Stimulated activated CD8-positive, alpha-beta memory T cell treated with anti-CD3 and anti-CD28 coated beads, Interleukin-12 subunit alpha, Interleukin-12 subunit beta, amount 100 ng/mL, for 1 hour (primary cell): Measurements from ENCODE around the gene ABCC4.

Source experiments
- DNase-seq: peaks from one replicate; pipeline ENCODE4 v3.0.0-alpha.2; 2020; ENCODE audit warnings: low read depth

The ABCC4 gene

DNA sequence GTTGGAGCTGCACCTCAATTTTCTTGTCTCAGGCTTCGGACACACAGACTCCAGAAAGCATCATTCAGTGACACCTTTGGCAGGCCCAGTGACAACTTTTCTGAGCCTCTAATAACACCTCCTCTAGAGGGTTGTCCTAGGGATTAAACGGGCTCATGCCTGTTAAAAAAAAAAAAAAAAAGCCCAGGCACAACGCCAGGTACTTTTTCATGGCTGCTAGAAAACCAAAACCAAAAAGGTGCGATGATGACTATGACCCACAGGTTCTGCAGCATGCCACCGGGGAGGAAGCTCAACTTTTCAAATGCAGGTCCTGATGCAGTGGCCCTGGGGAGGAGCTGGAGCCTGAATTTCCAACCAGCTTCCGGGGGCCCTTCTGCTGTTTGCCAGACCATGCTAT, 184.2 kb downstream of the ABCC4 start:
- DNase-seq = no peak

DNA sequence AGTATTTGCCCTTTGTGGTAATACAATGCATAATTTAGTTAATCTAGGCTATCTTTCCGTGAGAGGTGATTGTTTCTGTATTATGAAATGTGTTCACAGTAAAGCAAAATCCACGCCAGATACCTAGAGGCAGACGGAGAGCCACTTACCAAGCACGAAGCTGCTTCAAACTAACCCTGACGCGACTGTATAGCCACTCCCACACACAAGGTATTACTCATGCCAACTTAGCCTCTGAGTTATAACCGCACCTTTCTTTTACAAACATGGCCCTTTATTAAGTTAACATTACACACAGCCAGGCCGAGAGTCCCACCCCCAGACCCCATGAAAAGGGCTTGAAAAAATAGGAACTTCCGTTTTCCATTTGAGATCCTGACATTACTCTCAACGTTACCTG, 185.7 kb downstream of the ABCC4 start:
- no peak for DNase-seq

DNA sequence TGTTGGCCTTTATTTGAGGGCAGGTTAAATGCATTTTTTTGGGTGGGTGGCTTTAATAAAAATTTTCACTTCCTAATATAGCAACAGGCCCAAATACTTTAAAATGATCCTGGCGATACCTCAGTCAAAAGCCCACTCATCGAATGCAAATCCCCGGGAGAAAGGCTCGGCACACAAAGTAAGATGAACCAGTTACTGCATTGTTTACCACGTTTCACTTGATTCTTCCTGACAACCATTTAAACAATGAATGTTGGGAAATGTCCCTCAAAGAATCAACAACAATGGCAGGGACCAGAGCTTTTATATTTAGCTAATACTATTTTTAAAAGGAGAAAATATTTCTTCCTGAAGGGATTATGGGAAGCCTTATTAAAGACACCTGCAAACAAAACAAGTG, 187.7 kb downstream of the ABCC4 start:
- no peak for DNase-seq

DNA sequence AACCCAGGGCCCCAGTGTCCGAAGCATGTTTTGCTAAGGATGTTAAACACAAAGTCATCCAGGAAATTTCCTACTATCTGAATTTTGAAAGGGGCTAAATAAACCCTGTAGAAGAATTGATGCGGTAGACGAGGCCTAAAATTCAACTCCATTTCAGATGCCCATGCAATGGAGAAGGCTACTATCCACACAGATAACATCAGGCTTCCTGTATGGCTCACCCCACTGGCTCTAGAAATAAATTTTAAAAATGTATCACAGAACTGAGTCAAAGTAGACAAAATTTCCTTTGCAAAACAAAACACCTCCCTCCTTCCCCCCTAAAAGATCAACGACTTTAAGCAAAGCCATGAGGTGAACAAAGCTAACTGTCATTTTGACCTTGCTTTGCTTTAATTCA, 188.4 kb downstream of the ABCC4 start:
- DNase-seq = no peak

DNA sequence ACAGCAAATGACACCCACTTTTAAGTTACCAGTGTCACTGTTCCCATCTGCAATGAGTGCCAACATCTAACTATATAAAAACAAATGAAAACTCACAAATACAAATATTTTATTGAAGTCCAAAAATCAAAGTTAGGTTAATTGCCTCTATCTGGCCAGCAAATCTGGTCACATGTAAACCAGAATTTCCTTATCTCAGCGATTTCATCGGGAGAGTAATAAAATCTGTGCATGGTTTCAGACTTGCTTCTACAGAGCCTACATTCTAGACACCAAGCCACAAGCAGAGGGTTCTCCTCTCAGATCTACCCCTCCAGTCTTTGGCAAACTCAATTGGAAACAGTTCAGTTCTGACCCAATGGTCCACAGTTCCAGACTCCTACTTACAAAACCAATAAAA, 189.6 kb downstream of the ABCC4 start:
- DNase-seq = no peak

DNA sequence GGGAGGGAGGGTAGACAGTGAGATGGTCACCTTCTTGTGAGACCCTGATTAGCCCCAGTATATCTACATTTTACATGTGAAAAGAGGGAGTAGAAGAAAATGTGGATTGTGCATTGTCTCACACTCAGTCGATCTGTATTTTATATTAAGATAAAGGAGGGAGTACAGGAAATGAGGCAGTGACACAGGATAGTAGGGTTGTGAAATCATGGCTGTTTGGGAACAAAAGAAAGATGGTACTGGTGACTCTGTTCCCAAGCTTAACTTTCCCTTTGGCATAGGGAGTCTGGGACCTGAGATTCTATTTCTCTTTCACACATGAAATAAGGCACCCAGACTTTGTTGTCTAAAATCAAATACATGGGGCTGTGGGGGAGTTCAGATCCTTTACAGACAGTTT, 194.7 kb downstream of the ABCC4 start:
- DNase-seq = no peak

DNA sequence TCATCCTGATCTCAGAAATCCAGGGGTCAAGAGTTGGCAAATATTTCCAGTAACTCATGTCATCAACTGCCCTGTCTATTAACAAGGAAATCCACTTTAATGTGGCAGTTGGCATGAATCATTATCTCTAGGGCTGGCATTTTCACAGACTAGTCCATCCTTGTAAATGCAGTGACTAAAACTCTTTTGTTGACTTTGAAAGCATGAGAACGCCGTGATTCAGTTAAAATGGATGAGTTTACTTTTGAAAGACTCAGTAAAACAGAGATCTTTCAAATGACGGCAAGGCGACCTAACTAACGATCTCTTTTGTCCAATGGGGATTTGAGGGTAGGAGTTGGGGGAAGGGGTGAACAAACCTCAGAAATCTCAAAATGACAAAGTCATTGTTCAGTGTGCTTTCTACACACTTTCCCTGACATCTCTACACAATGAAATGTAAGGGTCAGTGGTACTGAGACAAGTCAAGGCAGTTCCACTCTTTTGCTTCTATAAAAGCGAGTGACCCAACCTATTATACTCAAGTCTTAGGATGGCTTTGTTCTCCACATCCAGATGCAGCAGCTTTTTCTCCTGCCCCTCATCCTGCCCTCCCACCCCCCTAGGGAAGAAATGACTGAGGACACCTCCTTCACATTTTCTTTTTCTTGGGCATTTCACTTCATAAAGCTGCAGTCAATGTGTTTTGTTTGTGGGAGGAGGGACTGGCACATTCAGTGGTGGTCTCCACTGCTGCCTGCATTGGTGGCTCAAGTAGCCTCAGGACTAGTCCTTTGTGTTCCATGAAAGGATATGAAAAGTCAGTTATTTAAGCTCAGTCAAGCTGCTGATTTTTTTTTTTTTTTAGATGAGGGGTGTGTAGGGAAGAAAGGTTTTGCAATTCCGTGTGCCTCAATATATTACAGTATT, 200.5 kb downstream of the ABCC4 start:
- no peak for DNase-seq

DNA sequence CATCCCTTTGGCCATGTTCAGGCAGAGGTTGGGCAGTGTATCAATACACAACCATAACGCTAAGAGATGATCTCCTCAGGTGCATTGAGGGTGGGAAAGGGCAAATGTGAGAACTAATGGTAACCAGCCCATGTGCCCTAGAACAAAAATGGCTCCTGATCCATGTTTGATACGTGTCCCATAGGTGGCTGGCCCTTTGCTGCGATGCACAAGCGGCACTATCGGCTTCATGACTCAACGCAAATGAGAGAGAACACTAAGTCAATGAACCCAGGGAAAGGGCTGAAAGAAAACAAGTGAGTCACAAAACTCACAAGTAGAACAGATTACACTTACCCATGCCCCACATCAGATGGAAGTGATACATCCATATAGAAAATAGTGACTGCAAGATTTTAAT, 201.7 kb downstream of the ABCC4 start:
- DNase-seq = no peak

DNA sequence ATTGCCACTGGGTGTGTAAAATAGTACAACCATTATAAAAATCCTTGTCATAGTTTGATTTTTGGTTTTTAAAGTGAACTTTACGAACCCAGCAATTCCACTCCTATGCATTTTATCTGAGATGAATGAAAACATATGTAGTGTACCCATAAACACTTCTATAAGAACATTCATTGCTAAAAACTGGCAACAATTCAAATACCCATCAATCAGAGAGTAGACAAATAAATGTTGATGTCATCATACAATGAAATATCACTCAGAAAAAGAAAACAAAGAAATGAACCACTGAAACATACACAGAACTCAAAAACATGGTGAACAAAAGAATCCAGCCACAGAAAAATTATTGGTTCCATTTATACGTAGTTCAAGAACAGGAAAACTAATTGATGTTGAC, 202.3 kb downstream of the ABCC4 start:
- DNase-seq = no peak

DNA sequence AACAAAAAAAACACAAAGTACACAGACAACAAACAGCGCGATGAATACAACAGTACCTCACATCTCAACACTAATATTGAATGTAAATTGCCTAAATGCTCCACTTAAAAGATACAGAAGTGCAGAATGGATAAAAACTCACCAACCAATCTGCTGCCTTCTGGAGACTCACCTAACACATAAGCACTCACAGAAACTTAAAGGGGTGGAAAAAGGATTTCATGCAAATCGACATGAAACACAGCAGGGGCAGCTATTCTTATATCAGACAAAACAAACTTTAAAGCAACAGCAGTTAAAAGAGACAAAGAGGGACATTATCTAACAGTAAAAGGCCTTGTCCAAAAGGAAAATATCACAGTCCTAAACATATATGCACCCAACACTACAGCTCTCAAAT, 209.5 kb downstream of the ABCC4 start:
- no peak for DNase-seq

DNA sequence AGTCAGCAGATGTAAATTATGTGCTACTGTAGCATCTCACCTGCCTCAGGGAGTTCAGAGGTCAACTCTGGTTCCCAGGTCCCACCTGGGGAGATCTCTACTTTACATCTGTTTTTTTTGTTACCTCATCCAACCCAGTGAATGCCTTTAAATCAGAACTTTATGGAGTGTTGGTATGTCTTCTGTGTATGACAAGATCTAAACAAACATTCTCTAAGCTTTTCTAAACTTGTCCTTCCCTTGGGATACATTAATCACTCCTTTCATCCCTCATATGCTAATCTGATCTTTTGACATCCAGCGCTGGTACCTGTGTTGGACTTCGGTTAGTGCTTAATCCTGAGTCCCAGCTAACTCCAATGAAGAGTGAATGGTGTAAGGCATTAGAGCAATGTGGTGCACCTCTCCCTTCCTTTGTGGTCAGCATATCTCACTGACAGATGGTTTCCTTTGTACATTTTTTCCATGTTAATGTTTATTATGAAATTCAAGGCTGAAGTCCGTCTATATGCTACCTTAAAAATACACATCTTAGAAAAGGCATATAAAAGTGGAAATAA, 213.4 kb downstream of the ABCC4 start:
- DNase-seq = no peak

DNA sequence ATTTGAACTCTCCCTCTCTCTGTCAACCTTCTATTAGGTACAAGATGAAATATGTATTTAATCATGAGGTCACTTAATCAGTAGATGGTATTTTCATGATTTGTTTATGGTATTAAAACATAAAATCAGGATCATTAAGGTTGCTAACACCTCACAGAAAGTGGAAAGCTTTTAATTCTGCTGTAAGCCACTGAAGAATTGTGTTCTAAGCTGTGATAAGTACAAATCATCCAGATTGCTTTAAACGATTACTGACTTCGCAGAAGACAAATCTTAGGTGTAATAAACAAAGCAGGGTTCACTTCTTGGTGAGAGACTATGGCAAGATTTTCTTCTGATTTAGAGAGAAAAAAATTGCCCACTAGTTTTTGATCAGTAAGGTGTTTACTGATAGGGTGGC, 214.5 kb downstream of the ABCC4 start:
- DNase-seq = no peak

DNA sequence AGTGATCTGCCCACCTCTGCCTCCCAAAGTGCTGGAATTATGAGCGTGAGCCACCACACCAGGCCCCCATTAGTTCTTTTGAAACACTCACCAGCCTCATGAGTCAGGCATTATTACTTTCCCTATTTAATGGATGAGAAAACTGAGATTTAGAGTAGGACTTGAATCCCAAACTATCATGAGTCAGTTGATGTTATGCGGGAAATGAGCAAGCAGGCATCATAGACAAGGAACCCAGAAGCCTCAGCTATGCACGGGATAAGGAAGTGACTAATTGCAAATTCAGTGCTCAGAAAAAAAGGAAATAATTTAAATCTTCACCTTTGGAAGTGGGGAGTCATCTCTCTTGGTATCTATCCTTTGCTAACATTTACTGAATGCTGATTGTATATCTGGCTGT, 217.5 kb downstream of the ABCC4 start:
- no peak for DNase-seq

DNA sequence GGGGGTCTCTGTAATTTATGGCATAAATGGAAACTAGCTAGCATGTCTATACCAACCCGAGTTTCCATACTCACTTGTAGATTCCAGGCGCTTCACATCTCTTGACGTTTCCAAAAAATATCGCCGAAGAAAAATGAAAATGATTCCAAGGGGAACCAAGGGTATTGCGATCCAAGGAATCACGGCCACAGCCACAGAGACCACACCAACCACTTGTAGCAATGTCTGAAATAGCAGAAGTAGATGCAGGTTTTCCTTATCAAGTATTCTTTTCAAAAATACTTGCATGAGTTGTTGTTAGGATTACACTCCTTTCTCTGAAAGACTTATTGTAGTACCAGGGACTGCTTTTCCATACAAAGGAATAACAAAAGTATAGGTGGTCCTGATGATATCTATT, 218.2 kb downstream of the ABCC4 start:
- no peak for DNase-seq

DNA sequence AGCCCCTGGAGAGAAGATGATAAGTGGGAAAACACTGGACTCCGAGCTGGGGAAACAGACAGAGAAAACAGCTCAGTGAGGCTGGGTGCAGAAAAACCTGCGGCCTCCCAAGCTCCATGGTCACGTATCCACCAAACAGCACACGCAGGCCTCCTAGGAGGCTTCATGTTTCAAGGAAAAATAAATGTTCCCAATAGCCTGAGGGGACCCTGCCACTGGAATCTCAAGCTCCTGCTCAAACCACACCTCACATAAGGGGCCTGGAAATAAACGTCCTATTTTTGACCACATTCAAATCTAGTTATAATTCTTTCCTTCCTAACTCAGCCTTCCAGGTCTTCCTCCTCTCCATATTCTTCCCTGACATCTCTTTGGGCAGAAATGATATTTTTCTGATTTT, 225.7 kb downstream of the ABCC4 start:
- no peak for DNase-seq

DNA sequence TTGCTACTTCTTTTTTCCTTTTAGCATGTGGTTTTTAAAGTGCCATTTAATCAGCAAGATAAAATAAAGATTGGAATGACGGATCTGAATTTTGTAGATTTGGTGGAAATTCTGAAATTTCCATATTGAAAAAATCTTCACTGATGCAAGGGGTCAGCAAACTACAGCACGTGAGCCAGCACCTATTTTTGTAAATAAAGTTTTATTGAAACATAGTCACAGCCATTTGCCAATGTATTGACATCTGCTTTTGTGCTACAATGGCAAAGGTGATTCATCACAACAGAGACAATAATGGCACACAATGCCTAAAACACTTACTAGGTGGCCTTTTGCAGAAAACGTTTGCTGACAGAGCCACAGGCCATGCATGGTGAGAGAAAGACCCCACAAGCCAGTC, 226.4 kb downstream of the ABCC4 start:
- no peak for DNase-seq

DNA sequence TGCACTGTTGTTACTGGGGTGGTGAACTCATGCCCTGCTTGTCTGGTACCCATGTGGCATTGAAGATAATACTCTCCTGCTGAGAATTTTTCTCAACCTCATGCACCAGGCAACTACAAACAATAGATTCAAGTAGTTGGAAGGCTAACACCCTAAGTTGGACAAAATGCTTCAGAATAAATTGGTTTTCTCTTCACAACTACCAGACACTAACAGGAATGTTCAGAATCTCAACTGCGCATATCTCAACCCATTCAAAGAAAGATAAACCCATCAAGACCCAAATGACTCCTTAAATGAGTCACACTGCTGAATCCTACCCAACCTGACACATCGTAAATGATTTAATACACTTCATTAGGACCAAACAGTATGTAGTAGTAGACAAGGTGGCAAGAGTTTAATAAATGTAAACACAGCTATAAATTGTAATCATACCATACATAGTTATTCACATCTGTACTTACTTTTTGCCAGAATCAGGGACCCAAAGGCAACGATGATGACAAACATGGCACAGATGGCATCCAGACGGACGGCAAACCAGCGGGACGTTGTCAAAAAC, 227.4 kb downstream of the ABCC4 start:
- DNase-seq = no peak

DNA sequence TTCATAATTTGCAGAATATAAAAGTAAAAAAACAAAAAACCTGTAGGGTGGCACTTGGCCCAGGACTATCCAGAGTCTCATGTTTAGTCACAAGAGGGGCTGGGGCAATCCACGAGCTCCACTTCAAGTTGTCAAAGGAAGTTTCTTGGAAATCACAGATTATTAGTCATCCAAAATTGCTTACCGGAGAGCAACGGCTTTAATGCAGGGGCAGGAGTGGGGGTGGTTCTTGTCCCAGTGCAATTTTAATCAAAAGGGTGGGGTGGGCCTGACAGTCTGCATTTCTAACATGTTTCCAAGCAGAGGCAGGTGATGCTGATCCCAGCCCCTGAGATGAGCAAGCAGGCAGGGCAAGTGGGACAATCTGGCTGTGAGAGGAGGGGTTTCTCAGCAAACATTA, 233.9 kb downstream of the ABCC4 start:
- DNase-seq = no peak

DNA sequence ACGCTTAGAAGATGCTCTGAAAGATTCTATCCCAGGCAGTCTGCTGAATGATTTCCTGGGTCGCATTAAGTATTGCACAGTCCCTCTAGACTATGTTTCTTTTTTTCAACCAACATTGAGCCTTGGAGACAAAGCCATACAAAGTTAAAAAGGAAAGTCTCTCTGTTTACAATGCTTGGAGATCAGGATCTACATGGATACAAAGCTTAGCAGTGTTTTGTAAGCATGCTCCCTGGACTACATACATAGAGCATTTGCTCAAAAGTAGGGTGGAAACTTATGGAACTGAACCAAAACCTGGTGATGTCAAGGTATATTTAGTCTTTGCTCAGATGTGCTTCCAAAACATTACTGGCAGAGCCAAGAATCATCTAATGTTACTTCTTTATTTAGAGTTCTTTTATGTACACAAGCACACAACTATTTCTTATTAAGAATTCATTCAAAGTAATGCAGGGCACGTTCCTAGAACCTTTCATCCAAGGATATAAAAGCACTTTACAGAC, 241.2 kb downstream of the ABCC4 start:
- DNase-seq = no peak

DNA sequence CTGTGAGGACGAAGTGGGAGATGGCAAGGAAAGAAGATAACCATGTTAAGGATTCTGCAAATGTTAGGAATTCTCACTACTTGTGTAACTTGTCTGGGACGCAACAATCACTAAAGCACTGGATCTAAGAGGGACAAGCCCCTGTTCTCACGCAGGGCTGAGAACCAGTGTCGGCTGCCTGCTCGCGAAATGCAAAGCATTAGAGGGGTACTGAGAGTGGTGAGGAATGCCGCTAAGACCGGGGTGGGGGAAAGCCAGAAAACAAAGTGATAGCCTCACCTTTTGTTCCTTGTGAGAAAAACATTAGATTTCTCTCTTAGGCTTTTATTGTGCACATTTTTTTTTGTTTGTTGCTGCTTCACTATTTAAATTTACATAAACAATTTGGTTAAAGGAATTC, 241.9 kb downstream of the ABCC4 start:
- no peak for DNase-seq

DNA sequence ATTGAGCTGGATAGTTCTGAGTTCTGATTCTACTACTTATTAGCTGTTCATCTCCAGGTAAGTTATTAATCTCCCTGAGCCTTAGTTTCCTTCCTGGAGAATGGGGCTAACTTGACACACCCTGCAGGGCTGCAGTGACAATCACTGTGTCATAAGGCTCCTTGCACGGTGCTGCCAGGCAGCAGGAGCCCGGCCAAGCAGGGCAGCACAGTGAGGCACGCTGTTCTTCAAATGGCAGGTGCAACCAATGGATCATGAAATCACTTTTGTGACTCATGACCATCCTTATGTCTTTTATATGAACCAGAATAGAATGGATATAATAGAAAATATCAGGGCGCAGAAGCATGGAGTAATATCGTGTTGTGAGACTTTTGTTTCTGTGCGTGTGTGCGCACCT, 242.6 kb downstream of the ABCC4 start:
- DNase-seq = no peak

DNA sequence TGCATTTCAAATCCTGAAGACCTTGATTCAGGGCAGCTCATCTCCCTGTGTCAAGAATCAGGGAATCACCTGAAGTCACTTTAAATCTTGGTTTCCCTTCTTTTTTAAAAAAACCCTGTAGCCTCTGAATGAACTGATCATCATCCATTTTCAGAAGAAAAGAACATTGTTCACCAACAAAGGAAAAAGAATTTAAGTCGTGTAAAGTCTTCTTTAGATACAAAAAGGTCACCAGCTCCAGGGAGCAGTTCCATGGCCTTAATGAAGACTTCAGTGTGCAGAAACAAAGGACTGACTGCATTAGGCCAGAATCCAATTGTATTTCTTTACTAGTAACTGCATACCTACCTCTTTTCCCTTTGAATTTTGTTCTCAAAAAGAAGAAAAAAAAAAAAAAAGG, 245.0 kb downstream of the ABCC4 start:
- no peak for DNase-seq

DNA sequence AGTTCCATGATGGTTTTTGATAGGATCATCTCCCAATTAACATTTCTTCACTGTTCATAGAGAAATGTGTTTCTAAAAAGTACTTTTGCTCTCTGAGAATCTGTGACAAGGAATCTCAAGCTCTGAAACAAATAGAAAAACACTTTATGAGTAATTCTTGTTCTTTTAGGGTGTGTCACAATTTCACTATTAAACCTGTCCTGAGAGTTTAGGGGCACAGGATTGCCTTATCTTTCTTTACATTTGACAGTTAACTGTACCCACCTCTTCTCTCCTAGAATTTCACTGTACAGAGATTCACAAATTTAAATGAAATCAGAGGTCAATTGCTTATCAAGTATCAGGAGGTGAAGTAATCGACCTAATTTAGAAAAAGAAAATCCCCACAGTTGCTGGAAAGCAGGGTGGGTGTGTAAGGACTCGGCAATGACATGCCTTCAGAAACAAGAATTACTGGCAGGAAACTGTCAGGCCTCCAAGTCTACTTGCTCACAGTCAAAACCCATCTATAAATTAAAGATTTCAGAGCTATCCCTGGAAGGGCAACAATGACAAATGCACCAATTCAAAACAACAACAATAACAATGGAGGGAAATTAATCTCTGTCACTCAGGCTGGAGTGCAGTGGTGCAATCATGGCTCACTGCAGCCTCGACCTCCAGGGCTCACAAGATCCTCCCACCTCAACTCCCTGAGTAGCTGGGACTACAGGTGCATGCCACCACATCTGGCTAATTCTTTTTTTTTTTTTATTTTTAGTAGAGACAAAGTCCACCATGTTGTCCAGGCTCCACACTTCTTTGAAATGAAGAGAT, 250.2 kb downstream of the ABCC4 start:
- no peak for DNase-seq
